Measurements from ENCODE around the gene SLX4.

The SLX4 gene

GRCh38 chr16:3599121-3599520 is 12.3 kb downstream of the SLX4 start:
- DNase-seq (ENCODE audit: low read depth, low spot score), result no peak

GRCh38 chr16:3598236-3598635 is 13.2 kb downstream of the SLX4 start:
- no peak for DNase-seq (ENCODE audit: low read depth, low spot score)

- DNase-seq (ENCODE audit: low read depth, low spot score), result no peak
Measured at GRCh38 chr16:3597676-3598075, 13.7 kb downstream of the SLX4 start.

- no peak for DNase-seq (ENCODE audit: low read depth, low spot score)
Measured at GRCh38 chr16:3597226-3597625, 14.2 kb downstream of the SLX4 start.

- no peak for DNase-seq (ENCODE audit: low read depth, low spot score)
Measured at GRCh38 chr16:3596101-3596861, 15.1 kb downstream of the SLX4 start.

GRCh38 chr16:3595521-3596021 is 15.8 kb downstream of the SLX4 start:
- DNase-seq (ENCODE audit: low read depth, low spot score), result no peak

GRCh38 chr16:3595110-3595486 is 16.3 kb downstream of the SLX4 start:
- DNase-seq (ENCODE audit: low read depth, low spot score), result no peak

GRCh38 chr16:3594316-3595109 is 16.9 kb downstream of the SLX4 start:
- no peak for DNase-seq (ENCODE audit: low read depth, low spot score)

- DNase-seq (ENCODE audit: low read depth, low spot score), result no peak
Measured at GRCh38 chr16:3592559-3592958, 18.8 kb downstream of the SLX4 start.

- DNase-seq (ENCODE audit: low read depth, low spot score), result no peak
Measured at GRCh38 chr16:3591991-3592390, 19.4 kb downstream of the SLX4 start.

- no peak for DNase-seq (ENCODE audit: low read depth, low spot score)
Measured at GRCh38 chr16:3591436-3591803, 20.0 kb downstream of the SLX4 start.

GRCh38 chr16:3590736-3591435 is 20.5 kb downstream of the SLX4 start:
- no peak for DNase-seq (ENCODE audit: low read depth, low spot score)

- DNase-seq (ENCODE audit: low read depth, low spot score), result no peak
Measured at GRCh38 chr16:3589991-3590701, 21.3 kb downstream of the SLX4 start.

- no peak for DNase-seq (ENCODE audit: low read depth, low spot score)
Measured at GRCh38 chr16:3589441-3589921, 21.9 kb downstream of the SLX4 start.

GRCh38 chr16:3589001-3589400 is 22.4 kb downstream of the SLX4 start:
- DNase-seq (ENCODE audit: low read depth, low spot score), result no peak

- no peak for DNase-seq (ENCODE audit: low read depth, low spot score)
Measured at GRCh38 chr16:3587547-3588110, 23.8 kb downstream of the SLX4 start.

- DNase-seq (ENCODE audit: low read depth, low spot score), result no peak
Measured at GRCh38 chr16:3584412-3584811, 27.0 kb downstream of the SLX4 start.

GRCh38 chr16:3583303-3584038 is 27.9 kb downstream of the SLX4 start:
- no peak for DNase-seq (ENCODE audit: low read depth, low spot score)

- DNase-seq (ENCODE audit: low read depth, low spot score), result no peak
Measured at GRCh38 chr16:3582276-3583165, 28.9 kb downstream of the SLX4 start.

GRCh38 chr16:3581392-3581791 is 30.0 kb downstream of the SLX4 start:
- DNase-seq (ENCODE audit: low read depth, low spot score), result no peak

All from astrocyte of the hippocampus (primary cell).